ENCODE results near the gene ASPRV1.

ASPRV1 gene

DNA sequence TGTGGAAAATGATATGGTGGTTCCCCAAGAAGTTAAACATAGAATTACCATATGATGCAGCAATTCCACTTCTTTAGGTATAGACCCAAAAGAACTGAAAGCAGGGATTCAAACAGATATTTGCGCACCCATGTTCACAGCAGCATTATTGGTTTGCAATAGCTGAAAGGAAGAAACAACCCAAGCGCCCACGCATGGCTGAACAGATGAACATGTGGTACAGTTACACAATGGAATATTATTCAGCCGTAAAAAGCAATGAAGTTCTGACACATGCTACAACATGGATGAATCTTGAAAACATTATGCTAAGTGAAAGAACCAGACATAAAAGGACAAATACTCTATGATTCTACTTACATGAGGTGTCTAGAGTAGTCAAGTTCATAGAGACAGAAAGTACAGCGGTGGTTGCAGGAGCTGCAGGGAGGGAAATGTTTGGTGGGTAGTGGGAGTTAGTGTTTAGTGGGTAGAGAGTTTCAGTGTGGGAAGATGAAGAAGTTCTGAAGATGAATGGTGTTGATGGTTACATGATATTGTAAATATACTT lies 26.7 kb upstream of the ASPRV1 start:
- DNase-seq = no peak

DNA sequence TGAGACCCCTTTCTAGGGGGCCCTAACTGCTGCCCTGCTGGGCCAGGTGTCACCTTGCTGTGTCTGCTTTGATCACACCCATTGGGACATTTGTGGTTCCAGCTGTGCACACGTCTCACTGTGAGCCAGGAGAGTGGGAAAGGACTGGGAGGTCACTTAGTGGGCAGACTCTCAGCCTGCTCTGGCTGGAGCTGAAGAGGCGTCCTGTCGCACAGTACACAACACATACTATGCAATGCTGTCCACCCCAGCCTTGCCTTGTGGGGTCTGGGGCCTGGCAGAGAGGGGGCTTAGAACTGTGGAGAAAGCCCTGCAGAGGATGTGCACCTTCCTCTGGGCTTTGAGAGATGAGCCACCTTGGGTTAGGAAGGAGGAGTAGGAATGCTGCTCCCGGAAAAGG lies 25.3 kb upstream of the ASPRV1 start:
- no peak for DNase-seq

GRCh38 chr2:69985688-69986087 lies 24.3 kb upstream of the ASPRV1 start:
- DNase-seq = peak; percentile 3

DNA sequence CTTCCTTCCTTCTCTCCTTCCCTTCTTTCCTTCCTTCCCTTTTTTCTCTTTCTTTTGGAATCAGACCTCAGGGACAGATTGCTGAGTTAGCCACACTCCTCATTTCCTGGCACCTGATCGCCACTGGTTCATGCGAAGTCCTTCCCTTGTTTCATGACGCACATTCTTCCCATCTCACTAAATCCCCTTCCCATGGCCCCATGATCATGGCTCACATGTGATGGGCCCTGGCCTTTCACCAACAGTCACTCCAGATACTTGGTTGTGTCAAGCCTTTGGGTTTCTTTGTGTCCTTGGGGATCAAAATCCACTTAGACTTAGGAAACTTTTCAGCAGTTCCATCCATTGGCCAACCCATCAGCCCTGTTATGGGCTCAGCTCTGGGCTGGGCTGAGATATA lies 23.8 kb upstream of the ASPRV1 start:
- DNase-seq = no peak

- DNase-seq = no peak
Measured at GRCh38 chr2:69983392-69983966, 22.0 kb upstream of the ASPRV1 start.

DNA sequence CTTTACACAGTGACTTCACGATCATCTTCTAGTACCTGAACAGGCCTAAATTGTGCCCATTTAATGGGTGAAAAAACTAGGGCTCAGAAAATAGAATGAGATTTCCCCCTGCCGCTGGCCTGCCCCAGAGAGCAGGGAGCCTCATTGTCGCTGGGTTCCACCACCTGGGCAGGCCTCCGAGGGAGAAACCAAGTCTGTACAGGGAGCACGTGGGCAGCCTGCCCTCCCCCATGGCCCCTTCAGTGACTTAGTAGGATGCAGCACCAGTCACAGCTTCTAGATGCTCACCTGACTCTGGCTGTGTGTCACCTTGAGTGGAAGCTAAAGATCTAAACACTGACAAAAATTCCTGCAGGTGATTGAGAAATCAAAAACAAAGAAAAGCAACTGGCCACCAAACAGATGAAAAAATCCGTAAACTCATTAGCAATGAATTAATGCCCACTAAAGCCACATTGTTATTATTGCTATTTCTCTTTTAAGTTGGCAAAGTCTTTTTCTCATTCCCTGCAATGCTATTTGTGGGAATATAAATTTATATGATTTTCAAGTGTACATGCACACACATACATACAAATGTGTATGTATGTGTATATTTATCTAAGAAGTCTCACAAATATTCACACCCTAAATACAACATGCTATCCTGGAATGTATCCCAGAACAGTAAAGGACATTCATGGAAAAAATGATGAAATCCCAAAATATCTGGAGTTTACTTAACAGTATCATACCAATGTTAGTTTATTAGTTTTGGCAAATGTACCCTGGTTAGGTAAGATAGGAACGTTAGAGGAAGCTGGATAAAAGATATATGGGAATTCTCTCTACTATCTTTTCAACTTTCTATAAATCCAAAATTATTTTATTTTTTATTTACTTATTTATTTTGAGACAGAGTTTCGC lies 18.7 kb upstream of the ASPRV1 start:
- no peak for DNase-seq

DNA sequence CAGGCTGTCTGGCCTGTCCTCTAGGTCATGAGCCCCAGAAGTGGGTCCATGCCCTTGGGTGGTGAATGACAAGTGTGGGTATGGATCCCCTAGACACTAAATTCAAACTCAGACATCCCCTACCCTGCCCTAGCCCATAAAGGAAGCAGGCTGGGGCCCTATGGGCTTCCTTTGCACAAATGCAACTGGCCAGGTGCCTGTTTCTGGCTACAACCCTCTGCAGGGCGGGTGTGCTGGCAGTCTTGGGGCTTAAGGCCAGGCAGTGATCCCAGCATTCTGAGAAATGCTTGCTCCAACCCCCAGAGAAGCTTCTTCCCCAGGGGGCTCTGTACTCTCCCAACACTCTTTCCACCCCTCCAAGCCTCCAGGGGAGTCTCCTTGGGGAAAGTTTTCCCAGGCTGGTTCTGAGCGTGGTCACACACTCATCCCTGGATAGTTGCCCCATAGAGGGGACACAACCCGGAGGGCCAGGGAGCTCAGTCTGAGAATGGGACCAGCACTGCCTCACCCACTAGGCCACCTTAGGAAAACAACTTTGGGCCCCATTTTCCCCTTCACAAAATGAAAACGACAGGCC lies 16.6 kb upstream of the ASPRV1 start:
- no peak for DNase-seq

DNA sequence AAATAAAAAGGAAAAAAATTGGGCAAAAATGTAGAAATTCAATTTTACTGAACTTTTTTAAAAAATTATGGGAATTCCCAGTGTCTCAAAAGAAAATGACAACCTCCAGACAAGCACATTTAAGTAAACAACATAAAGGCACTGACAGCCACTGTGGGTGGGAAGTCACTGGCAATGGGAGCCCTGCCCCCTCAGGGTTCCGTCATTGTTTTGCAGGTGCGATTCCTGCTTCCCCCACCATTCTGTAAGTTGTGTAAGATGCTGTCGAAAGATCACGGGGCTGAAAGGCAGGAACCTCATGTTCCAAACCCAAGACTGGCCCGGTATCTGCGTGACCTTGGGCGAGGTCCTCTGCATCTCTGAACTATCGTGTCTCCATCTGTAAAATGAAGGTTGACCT lies 15.8 kb upstream of the ASPRV1 start:
- no peak for DNase-seq

- DNase-seq = no peak
Measured at GRCh38 chr2:69975853-69976462, 14.5 kb upstream of the ASPRV1 start.

DNA sequence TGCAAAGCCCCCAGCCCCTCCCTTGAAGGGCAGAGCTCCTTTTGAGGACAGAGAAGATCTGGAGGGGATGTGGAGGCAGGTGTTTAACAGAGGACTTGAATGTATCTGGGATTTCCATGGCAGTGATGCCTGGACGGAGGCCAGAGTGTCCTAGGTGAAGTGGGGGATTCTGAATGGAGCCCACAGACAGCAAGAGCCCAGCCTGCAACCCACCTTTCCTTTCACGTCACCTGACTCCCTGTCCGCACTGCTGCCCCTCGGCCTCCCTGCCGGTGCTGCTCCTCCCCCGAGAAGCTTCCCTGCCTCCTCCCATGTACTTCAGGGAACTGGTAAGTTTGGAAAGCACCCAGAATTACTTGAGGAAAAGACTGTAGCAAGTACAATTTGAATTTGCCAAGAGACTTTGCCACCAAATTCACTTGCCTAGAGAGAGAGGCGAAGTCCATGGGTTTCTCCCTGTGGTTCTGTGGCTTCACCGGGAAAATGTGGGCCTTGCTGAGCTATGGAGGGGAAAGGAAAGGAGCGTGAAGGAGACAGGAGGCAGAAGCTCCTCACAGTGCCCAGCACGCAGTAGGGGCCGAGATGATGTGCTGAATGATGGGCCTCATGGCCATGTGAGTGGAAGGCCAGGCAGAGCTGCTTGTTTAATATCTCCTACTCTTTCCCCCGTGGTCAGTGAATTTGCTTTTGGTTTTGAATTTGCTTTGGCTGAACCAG lies 13.9 kb upstream of the ASPRV1 start:
- DNase-seq = no peak

GRCh38 chr2:69973335-69973735 lies 11.9 kb upstream of the ASPRV1 start:
- no peak for DNase-seq

- DNase-seq = no peak
Measured at GRCh38 chr2:69972822-69973221, 11.4 kb upstream of the ASPRV1 start.

DNA sequence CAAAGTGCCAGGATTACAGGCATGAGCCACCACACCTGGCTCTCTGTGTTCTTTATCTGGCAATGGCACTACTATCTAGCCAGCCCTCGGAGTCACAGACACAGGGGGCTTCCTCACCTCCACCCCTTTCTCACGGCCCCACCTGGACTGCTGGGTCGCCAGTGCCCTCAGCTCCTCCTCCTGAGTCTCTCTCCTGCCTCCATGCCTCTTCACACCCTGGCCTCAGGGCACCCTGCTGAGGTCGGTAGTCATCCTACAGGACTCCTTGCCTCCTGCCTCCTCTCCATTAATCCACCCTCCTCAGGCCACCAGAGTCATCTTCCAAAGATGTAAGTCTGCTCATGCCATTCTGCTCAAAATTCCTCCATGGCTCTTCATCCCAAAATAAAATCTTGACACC lies 8.6 kb upstream of the ASPRV1 start:
- DNase-seq = no peak

GRCh38 chr2:69969126-69969983 lies 7.9 kb upstream of the ASPRV1 start:
- DNase-seq = no peak

DNA sequence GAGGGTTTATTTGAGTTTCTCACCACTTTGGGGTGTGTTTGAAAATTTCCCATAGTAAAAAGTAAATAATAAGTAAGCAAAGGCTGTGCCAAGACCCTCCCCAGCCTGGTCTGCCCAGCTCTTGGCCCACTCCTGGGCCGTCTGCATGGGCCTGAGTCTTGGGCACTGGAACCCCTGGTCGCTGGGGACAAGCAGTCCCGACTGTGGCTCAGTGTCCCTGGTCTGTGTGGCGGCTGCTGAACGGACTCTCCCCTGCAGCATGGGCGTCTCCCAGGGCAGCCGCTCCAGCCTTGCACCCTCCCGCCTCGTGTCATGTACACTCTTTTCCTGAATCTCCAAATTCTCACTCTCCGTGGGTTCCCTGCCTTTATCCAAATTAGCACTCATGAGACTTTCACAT lies 7.2 kb upstream of the ASPRV1 start:
- DNase-seq = no peak

- no peak for DNase-seq
Measured at GRCh38 chr2:69966496-69966895, 5.1 kb upstream of the ASPRV1 start.

- no peak for DNase-seq
Measured at GRCh38 chr2:69965756-69966445, 4.5 kb upstream of the ASPRV1 start.

- DNase-seq = no peak
Measured at GRCh38 chr2:69964353-69964841, 3.0 kb upstream of the ASPRV1 start.

DNA sequence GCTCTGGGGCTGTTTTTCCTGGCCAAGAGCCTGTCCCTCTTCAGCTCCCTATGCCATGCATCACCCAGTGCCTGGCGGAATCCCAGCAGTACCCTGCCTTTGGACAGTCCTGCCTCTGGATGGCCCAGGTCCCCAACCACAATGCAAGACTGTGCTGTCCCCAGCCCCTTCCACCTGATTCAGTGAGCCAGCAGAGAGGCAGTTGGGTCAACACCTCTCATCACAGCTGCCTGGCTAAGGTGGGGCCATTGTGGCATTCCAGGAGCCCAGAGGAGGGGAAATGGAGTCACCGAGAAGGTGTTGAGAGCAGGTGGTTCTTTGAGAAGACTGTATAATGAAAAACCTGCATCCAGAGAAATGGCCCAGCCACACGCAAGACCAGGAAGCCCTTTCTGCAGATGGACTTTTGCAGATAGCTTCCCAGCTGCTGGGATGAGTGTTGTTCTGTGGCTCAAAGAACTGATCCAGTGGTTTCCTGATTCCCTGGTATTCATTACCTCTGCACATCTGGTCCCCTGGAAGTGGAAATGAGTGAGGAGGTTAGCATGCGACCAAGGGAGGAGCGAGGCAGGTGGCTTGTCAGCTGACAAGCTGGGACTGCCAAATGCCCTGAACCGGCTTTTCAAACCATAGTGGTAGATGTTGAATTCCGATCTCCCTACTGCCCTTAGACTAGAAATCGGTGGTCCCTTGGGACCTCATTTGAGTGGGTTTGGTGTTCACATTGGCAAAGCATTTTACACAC lies 1.7 kb upstream of the ASPRV1 start:
- no peak for DNase-seq

DNA sequence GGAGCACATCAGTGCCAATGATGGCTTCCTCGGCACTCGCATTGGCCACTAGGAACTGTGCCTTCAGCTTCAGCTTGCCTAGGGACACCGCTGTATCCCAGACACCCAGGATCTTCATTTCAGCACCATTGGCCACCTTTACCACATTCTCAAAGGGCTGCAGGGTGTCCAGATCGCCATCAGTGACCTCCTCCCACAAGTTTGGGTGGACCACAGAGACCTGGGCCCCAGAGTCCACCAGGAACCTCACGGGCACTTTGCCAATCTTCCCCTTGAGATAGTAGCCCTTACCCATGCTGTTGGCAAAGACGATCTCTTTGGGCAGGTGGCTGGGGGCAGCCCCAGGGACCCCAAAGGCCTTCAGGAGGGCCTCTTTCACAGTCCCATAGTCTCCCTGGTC lies 610 bp downstream of the ASPRV1 start:
- no peak for DNase-seq
